Neuronal stem cell (in vitro differentiated cells): ENCODE results near the gene DIPK1A.

Source experiments
- DNase-seq: peaks from one replicate; pipeline ENCODE4 v3.0.0-alpha.2; 2013; ENCODE audit warnings: low spot score
- H2AFZ ChIP-seq: one replicate; pipeline ENCODE4 v1.6.1; 2013; ENCODE audit warnings: mild to moderate bottlenecking, low read length, inconsistent platforms
- H2AK5ac ChIP-seq: 2 replicates; pipeline ENCODE4 v1.6.1; 2013; ENCODE audit warnings: low read depth, mild to moderate bottlenecking, inconsistent platforms, low read length, moderate library complexity, mixed read lengths
- H2BK120ac ChIP-seq: 2 replicates; pipeline ENCODE4 v1.6.1; 2013; ENCODE audit warnings: low read depth, mild to moderate bottlenecking, inconsistent platforms, low read length, moderate library complexity, mixed read lengths
- H2BK12ac ChIP-seq: one replicate; pipeline ENCODE4 v1.6.1; 2013; ENCODE audit warnings: low read length, inconsistent platforms
- H2BK15ac ChIP-seq: 2 replicates; pipeline ENCODE4 v1.6.1; 2013; ENCODE audit warnings: mild to moderate bottlenecking, low read length, inconsistent platforms, mixed read lengths
- H2BK5ac ChIP-seq: one replicate; pipeline ENCODE4 v1.6.1; 2013; ENCODE audit warnings: inconsistent platforms, mild to moderate bottlenecking, low read length, moderate library complexity
- H3K14ac ChIP-seq: one replicate; pipeline ENCODE4 v1.6.1; 2013; ENCODE audit warnings: low read length, inconsistent platforms
- H3K18ac ChIP-seq: 2 replicates; pipeline ENCODE4 v1.6.1; 2013; ENCODE audit warnings: low read length, inconsistent platforms
- H3K23ac ChIP-seq: 2 replicates; pipeline ENCODE4 v1.6.1; 2013; ENCODE audit warnings: low read depth, mild to moderate bottlenecking, mixed read lengths, low read length, inconsistent platforms; ENCODE audit not compliant: poor library complexity
- H3K27ac ChIP-seq: replicated peaks from 3 replicates; pipeline ENCODE4 v1.5.1; 2013; ENCODE audit warnings: low read length, inconsistent platforms
- H3K27me3 ChIP-seq, 3 experiments: 2 replicates each; pipeline ENCODE4 v1.6.1; 2013; ENCODE audit warnings: low read length in 3 of 3, mild to moderate bottlenecking in 2 of 3, inconsistent platforms in 1 of 3, low read depth in 1 of 3, mixed read lengths in 1 of 3, moderate library complexity in 1 of 3; ENCODE audit not compliant: control insufficient read depth in 3 of 3, insufficient read depth in 3 of 3
- H3K36me3 ChIP-seq, 2 donors: replicated peaks in 1 of 2; 2 replicates each; pipeline ENCODE4 v1.6.1; 2013; ENCODE audit warnings: low read length in 2 of 2; ENCODE audit not compliant: control insufficient read depth in 2 of 2, insufficient read depth in 2 of 2
- H3K4ac ChIP-seq: 2 replicates; pipeline ENCODE4 v1.6.1; 2013; ENCODE audit warnings: inconsistent platforms, mild to moderate bottlenecking, low read length, moderate library complexity
- H3K4me1 ChIP-seq, 2 donors: 1 replicate in 1 of 2; 2 replicates in 1 of 2; pipeline ENCODE4 v1.6.1; 2013; ENCODE audit warnings: low read length in 2 of 2, low read depth in 1 of 2; ENCODE audit not compliant: control insufficient read depth in 2 of 2, insufficient read depth in 1 of 2
- H3K4me2 ChIP-seq: one replicate; pipeline ENCODE4 v1.6.1; 2013; ENCODE audit warnings: mild to moderate bottlenecking, low read length, inconsistent platforms; ENCODE audit not compliant: insufficient read depth, poor library complexity, severe bottlenecking
- H3K4me3 ChIP-seq, 2 donors: 2 replicates each; pipeline ENCODE4 v1.5.1; 2013; ENCODE audit warnings: low read length in 2 of 2, mild to moderate bottlenecking in 2 of 2, inconsistent platforms in 1 of 2, moderate library complexity in 1 of 2
- H3K79me1 ChIP-seq: one replicate; pipeline ENCODE4 v1.6.1; 2013; ENCODE audit warnings: low read depth, mild to moderate bottlenecking, inconsistent platforms, low read length, moderate library complexity
- H3K9ac ChIP-seq: one replicate; pipeline ENCODE4 v1.6.1; 2013; ENCODE audit warnings: mild to moderate bottlenecking, low read depth, low read length, inconsistent platforms; ENCODE audit not compliant: poor library complexity
- H3K9me3 ChIP-seq, 2 donors: replicated peaks in 1 of 2; 2 replicates each; pipeline versions ENCODE3 to v1.6.1; 2013; ENCODE audit warnings: low read length in 2 of 2, mild to moderate bottlenecking in 2 of 2, inconsistent platforms in 1 of 2, low read depth in 1 of 2, mixed read lengths in 1 of 2, moderate library complexity in 1 of 2; ENCODE audit not compliant: control insufficient read depth in 2 of 2, insufficient read depth in 1 of 2
- H4K8ac ChIP-seq: one replicate; pipeline ENCODE4 v1.6.1; 2013; ENCODE audit warnings: low read depth, mild to moderate bottlenecking, inconsistent platforms, low read length, moderate library complexity
- H4K91ac ChIP-seq: one replicate; pipeline ENCODE4 v1.6.1; 2013; ENCODE audit warnings: low read length, low read depth, mild to moderate bottlenecking, inconsistent platforms; ENCODE audit not compliant: poor library complexity
- WGBS, 2 donors: extraction: QIAGEN DNeasy Blood & Tissue Kit; methylation state at CpG; one replicate each; pipeline ENCODE4 v1.1.7; 2013; ENCODE audit warnings: missing lambda C conversion rate in 2 of 2, mixed read lengths in 1 of 2; ENCODE audit not compliant: insufficient read length in 2 of 2, insufficient replicate concordance in 1 of 2; ENCODE audit errors: extremely low coverage in 2 of 2; 5-methylcytosine and 5-hydroxymethylcytosine counted together

Gene DIPK1A

GRCh38 chr1:92949937-92950817 is 11.1 kb downstream of the DIPK1A start:
- Histone ChIP-seq H3K79me1 (no peaks in the 10 kb centered on the region), H3K4ac (no peak overlapping the region), H2AFZ (no peak overlapping the region), H3K4me1 (no peaks in the 10 kb centered on the region), H3K9me3 (no peaks in the 10 kb centered on the region), H3K23ac (no peak overlapping the region), H3K14ac (no peak overlapping the region), H4K8ac (no peak overlapping the region), H3K9ac (no peak overlapping the region), H3K27ac (no peak overlapping the region), H3K36me3 (no peaks in the 10 kb centered on the region), H4K91ac (no peak overlapping the region), H2BK12ac (no peak overlapping the region), H3K18ac (no peak overlapping the region), H2BK15ac (no peak overlapping the region), H2AK5ac (no peak overlapping the region), H3K4me2 (no peak overlapping the region), H3K4me3 (no peak overlapping the region), H3K27me3 (no peaks in the 10 kb centered on the region), H2BK5ac (no peak overlapping the region), H2BK120ac (no peak overlapping the region)
- no peak for DNase-seq
- WGBS, 2 donors, result no CpG with 5 or more reads among the region's 7 CpGs

- WGBS, 2 donors, result no CpG with 5 or more reads among the region's 1 CpG
- Histone ChIP-seq H3K4ac (no peak overlapping the region), H2BK120ac (no peak overlapping the region), H3K18ac (no peak overlapping the region), H4K8ac (no peak overlapping the region), H2AFZ (no peak overlapping the region), H3K23ac (no peak overlapping the region), H3K36me3 (no peaks in the 10 kb centered on the region), H3K27me3 (peaks cover 0 to 5% (median 0%) of the 10 kb centered on the region in 3 experiments), H2BK12ac (no peak overlapping the region), H4K91ac (no peak overlapping the region), H2BK15ac (no peak overlapping the region), H3K4me3 (no peak overlapping the region), H3K27ac (no peak overlapping the region), H3K9ac (no peak overlapping the region), H3K4me2 (no peak overlapping the region), H2BK5ac (no peak overlapping the region), H3K79me1 (no peaks in the 10 kb centered on the region), H3K14ac (no peak overlapping the region), H3K4me1 (peaks cover 0 to 1% of the 10 kb centered on the region in 2 donors), H2AK5ac (no peak overlapping the region), H3K9me3 (no peaks in the 10 kb centered on the region)
- no peak for DNase-seq
Observed at GRCh38 chr1:92948071-92948470, 13.2 kb downstream of the DIPK1A start.

- Histone ChIP-seq H3K9ac (no peak overlapping the region), H3K27ac (no peak overlapping the region), H2BK12ac (no peak overlapping the region), H3K4ac (no peak overlapping the region), H3K9me3 (no peaks in the 10 kb centered on the region), H3K23ac (no peak overlapping the region), H2AK5ac (no peak overlapping the region), H3K27me3 (peaks cover 0 to 7% (median 0%) of the 10 kb centered on the region in 3 experiments), H3K4me2 (no peak overlapping the region), H2AFZ (no peak overlapping the region), H3K4me3 (no peak overlapping the region), H3K18ac (no peak overlapping the region), H3K14ac (no peak overlapping the region), H3K79me1 (no peaks in the 10 kb centered on the region), H2BK15ac (no peak overlapping the region), H2BK5ac (no peak overlapping the region), H3K36me3 (no peaks in the 10 kb centered on the region), H2BK120ac (no peak overlapping the region), H4K91ac (no peak overlapping the region), H3K4me1 (peaks cover 0 to 1% of the 10 kb centered on the region in 2 donors), H4K8ac (no peak overlapping the region)
- no CpG with 5 or more reads among the region's 4 CpGs for whole genome bisulfite sequencing, 2 donors
- no peak for DNase-seq
Observed at GRCh38 chr1:92945748-92946270, 15.5 kb downstream of the DIPK1A start.

GRCh38 chr1:92944901-92945747 is 16.1 kb downstream of the DIPK1A start:
- H3K4me2 ChIP-seq, result no peak overlapping the region
- WGBS, 2 donors, result no CpG with 5 or more reads among the region's 3 CpGs
- H2AK5ac ChIP-seq, result no peak overlapping the region
- no peaks in the 10 kb centered on the region for H3K9me3 ChIP-seq
- H4K8ac ChIP-seq, result no peak overlapping the region
- H2AFZ ChIP-seq, result no peak overlapping the region
- no peak overlapping the region for H3K23ac ChIP-seq
- no peaks in the 10 kb centered on the region for H3K79me1 ChIP-seq
- H3K27me3 ChIP-seq, result peaks cover 0 to 12% (median 0%) of the 10 kb centered on the region in 3 experiments
- H2BK12ac ChIP-seq, result no peak overlapping the region
- peaks cover 0 to 1% of the 10 kb centered on the region in 2 donors for H3K4me1 ChIP-seq
- H3K9ac ChIP-seq, result no peak overlapping the region
- no peak overlapping the region for H2BK120ac ChIP-seq
- H3K4ac ChIP-seq, result no peak overlapping the region
- DNase-seq, result no peak
- no peak overlapping the region for H4K91ac ChIP-seq
- no peak overlapping the region for H3K14ac ChIP-seq
- no peak overlapping the region for H3K18ac ChIP-seq
- no peak overlapping the region for H2BK5ac ChIP-seq
- no peak overlapping the region for H2BK15ac ChIP-seq
- H3K4me3 ChIP-seq, result no peak overlapping the region
- H3K36me3 ChIP-seq, result no peaks in the 10 kb centered on the region
- no peak overlapping the region for H3K27ac ChIP-seq
